ENCODE data around the gene HEATR5B.

GRCh38 chr2:37109523-37109922 lies 25.4 kb upstream of the HEATR5B start:
- TF ChIP-seq CTCF (IDR thresholded peaks at IDR 0.05) (no peak), POLR2A (IDR thresholded peaks at IDR 0.05) (no peak)
